Measurements from ENCODE around the gene PCP4. TPM values are rescaled to one million over a fixed set of nuclear protein-coding genes. Genes with fewer than 3 reads are reported as not detected.

PCP4 gene
- polyA plus RNA-seq (not detected in 3 replicates), polyA minus RNA-seq (not detected in 3 replicates)
- not detected for polyA plus RNA-seq (2011; ENCODE audit: low read depth)
- polyA plus RNA-seq (2011; cell fraction: cytosol; rRNA removed): not detected in 2 replicates
- not detected in 2 replicates for polyA plus RNA-seq (2011; cell fraction: nucleus; rRNA removed)
- polyA plus RNA-seq (2012; ENCODE audit: low replicate concordance): not detected in 2 replicates
- polyA minus RNA-seq (2011; cell fraction: cytosol; rRNA and poly(A)+ RNA removed): not detected
- not detected in 2 replicates for polyA minus RNA-seq (2011; cell fraction: nucleus; rRNA and poly(A)+ RNA removed)

DNA sequence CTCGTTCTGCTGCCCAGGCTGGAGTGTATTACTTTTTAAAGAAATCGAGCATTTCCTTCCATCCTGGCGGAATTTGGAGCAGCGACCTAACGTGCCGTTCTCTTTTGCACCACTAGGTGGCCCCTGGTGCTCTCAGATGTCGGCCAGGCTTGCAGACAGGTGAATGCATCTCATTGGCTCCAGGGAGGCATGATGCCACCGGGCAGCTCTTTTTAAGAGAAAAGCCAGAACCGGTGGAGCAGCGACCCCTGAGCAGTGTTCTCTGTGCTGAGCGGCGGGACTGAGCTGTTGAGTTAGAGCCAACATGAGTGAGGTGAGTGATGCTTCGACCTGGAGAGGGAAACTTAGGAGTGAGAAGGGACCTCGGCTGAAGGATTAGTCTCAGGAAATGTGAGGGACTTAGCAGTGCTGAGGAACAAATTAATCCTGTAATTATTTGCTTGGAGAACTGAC is at the start of gene PCP4:
TSS of gene PCP4 (plus strand) at position 241 of the 453 bp plus-strand sequence. CDS start at position 305, 64 bp downstream.
- Histone ChIP-seq H3K36me3 (ENCODE audit: control insufficient read depth in 2 of 2, extremely low read depth in 1 of 2, insufficient read depth in 2 of 2, low read length in 2 of 2) (no peaks in the 10 kb centered on the region), H3K9me1 (ENCODE audit: control insufficient read depth, extremely low read depth, insufficient read depth, low read length) (no peaks in the 10 kb centered on the region), H3K4me3 (ENCODE audit: control insufficient read depth in 2 of 3, extremely low read depth in 1 of 3, insufficient read depth in 2 of 3, low read depth in 1 of 3, low read length in 3 of 3) (no peak within 1 kb of the TSS), H3K9me3 (ENCODE audit: control insufficient read depth, low read depth, low read length) (peaks cover 1% of the 10 kb centered on the region), H3K9ac (ENCODE audit: control insufficient read depth, extremely low read depth, insufficient read depth, low read length) (no peak within 1 kb of the TSS), H3K4me1 (ENCODE audit: control insufficient read depth, extremely low read depth, insufficient read depth, low read length) (no peaks in the 10 kb centered on the region), H3K27ac (ENCODE audit: control insufficient read depth, insufficient read depth, low read length) (no peak within 1 kb of the TSS), H3K4me2 (ENCODE audit: control insufficient read depth, extremely low read depth, insufficient read depth, low read depth, low read length) (no peak within 1 kb of the TSS), H2AFZ (ENCODE audit: control insufficient read depth, low read length) (no peak within 1 kb of the TSS), H4K20me1 (ENCODE audit: control insufficient read depth, extremely low read depth, insufficient read depth, low read length) (no peaks in the 10 kb centered on the region), H3K27me3 (ENCODE audit: control insufficient read depth, extremely low read depth, insufficient read depth, low read length) (no peaks in the 10 kb centered on the region), H3K79me2 (ENCODE audit: control insufficient read depth, insufficient read depth, low read length) (no peaks in the 10 kb centered on the region)
- TF ChIP-seq, protein P1, sequence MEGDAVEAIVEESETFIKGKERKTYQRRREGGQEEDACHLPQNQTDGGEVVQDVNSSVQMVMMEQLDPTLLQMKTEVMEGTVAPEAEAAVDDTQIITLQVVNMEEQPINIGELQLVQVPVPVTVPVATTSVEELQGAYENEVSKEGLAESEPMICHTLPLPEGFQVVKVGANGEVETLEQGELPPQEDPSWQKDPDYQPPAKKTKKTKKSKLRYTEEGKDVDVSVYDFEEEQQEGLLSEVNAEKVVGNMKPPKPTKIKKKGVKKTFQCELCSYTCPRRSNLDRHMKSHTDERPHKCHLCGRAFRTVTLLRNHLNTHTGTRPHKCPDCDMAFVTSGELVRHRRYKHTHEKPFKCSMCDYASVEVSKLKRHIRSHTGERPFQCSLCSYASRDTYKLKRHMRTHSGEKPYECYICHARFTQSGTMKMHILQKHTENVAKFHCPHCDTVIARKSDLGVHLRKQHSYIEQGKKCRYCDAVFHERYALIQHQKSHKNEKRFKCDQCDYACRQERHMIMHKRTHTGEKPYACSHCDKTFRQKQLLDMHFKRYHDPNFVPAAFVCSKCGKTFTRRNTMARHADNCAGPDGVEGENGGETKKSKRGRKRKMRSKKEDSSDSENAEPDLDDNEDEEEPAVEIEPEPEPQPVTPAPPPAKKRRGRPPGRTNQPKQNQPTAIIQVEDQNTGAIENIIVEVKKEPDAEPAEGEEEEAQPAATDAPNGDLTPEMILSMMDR (optimal IDR thresholded peaks at IDR 0.05 in 1 of 3, IDR thresholded peaks at IDR 0.05 in 1 of 3, conservative IDR thresholded peaks at IDR 0.05 in 1 of 3; ENCODE audit: extremely low read depth in 1 of 3, insufficient read depth in 2 of 3, low read length in 3 of 3): peak; percentile 61 to 83 (median 83)
- TF ChIP-seq EZH2 (IDR thresholded peaks at IDR 0.05; ENCODE audit: low read length): no peak
- dilution Hi-C loops (cut with MboI; ENCODE audit: extremely low pct_ligation_motif_present, low sequenced_read_pairs): no loop called here
- no peak for DNase-seq (ENCODE audit: low read depth, low spot score)
- FAIRE-seq: no peak

DNA sequence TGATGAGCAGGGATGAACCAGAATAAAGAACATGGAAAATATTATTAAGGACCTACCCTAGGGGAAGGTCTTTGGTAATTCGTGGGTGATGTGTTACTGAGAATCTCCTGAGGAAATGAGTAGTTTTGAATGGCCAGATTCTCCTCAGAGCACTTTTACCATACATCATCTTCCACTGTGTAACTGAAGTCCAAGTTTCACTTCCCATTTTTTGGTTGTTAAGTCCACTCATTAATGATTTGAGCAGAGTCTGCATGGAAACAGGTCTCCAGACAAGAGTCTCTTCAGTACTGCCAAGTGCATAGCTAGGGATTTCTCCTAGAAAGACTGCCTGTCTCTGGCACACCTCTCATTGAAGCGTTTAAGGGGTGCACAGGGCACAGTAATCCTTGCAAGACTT is 48.7 kb upstream of the PCP4 start:
- FAIRE-seq (no peak), DNase-seq (ENCODE audit: low read depth, low spot score) (no peak)
- dilution Hi-C loops (cut with MboI; ENCODE audit: extremely low pct_ligation_motif_present, low sequenced_read_pairs): no loop called here
- no peak for TF ChIP-seq EZH2 (IDR thresholded peaks at IDR 0.05; ENCODE audit: low read length)
- TF ChIP-seq, protein P1 (optimal IDR thresholded peaks at IDR 0.05 in 1 of 3, IDR thresholded peaks at IDR 0.05 in 1 of 3, conservative IDR thresholded peaks at IDR 0.05 in 1 of 3; ENCODE audit: extremely low read depth in 1 of 3, insufficient read depth in 2 of 3, low read length in 3 of 3): no peak
- Histone ChIP-seq H3K27me3 (ENCODE audit: control insufficient read depth, extremely low read depth, insufficient read depth, low read length) (no peaks in the 10 kb centered on the region), H3K36me3 (ENCODE audit: control insufficient read depth in 2 of 2, extremely low read depth in 1 of 2, insufficient read depth in 2 of 2, low read length in 2 of 2) (no peaks in the 10 kb centered on the region), H3K4me2 (ENCODE audit: control insufficient read depth, extremely low read depth, insufficient read depth, low read depth, low read length) (no peak overlapping the region), H3K4me1 (ENCODE audit: control insufficient read depth, extremely low read depth, insufficient read depth, low read length) (no peaks in the 10 kb centered on the region), H3K9ac (ENCODE audit: control insufficient read depth, extremely low read depth, insufficient read depth, low read length) (no peak overlapping the region), H3K79me2 (ENCODE audit: control insufficient read depth, insufficient read depth, low read length) (no peaks in the 10 kb centered on the region), H3K9me1 (ENCODE audit: control insufficient read depth, extremely low read depth, insufficient read depth, low read length) (no peaks in the 10 kb centered on the region), H4K20me1 (ENCODE audit: control insufficient read depth, extremely low read depth, insufficient read depth, low read length) (no peaks in the 10 kb centered on the region), H2AFZ (ENCODE audit: control insufficient read depth, low read length) (no peak overlapping the region), H3K4me3 (ENCODE audit: control insufficient read depth in 2 of 3, extremely low read depth in 1 of 3, insufficient read depth in 2 of 3, low read depth in 1 of 3, low read length in 3 of 3) (no peak overlapping the region), H3K9me3 (ENCODE audit: control insufficient read depth, low read depth, low read length) (no peaks in the 10 kb centered on the region), H3K27ac (ENCODE audit: control insufficient read depth, insufficient read depth, low read length) (no peak overlapping the region)

Data from keratinocyte (primary cell).